ENCODE results near the gene SULT1A2. TPM values are rescaled to one million over a fixed set of nuclear protein-coding genes. Genes with fewer than 3 reads are reported as not detected.
"Not testable (repeated sequence)": the region's sequence is repeated elsewhere in the genome, so short reads cannot be mapped to it uniquely, and the experiment has no call there.

The SULT1A2 gene
- total RNA-seq, 1 donor from 2014 or later: 1.1 TPM

- TF ChIP-seq CTCF (IDR thresholded peaks at IDR 0.05; ENCODE audit: borderline replicate concordance): no peak
- peaks cover 17% of the 10 kb centered on the region for H3K4me1 ChIP-seq
- intact Hi-C loops (cut with micrococcal nuclease): no loop called here
- no peak overlapping the region for H3K4me3 ChIP-seq
- H3K36me3 ChIP-seq: no peaks in the 10 kb centered on the region
- H3K9me3 ChIP-seq (replicated peaks): no peaks in the 10 kb centered on the region
- no peak overlapping the region for H3K27ac ChIP-seq (replicated peaks)
- peaks cover 3% of the 10 kb centered on the region for H3K27me3 ChIP-seq (ENCODE audit: low read depth)
- no peak for DNase-seq
These were observed 927 bp upstream of the SULT1A2 start for GRCh38 chr16:28597692-28598261.

GRCh38 chr16:28596115-28596630 is 677 bp downstream of the SULT1A2 start:
- peak overlapping the region; percentile 44 for H3K4me3 ChIP-seq
- H3K4me1 ChIP-seq: peaks cover 17% of the 10 kb centered on the region
- DNase-seq: no peak
- H3K27me3 ChIP-seq (ENCODE audit: low read depth): no peaks in the 10 kb centered on the region
- H3K27ac ChIP-seq (replicated peaks): no peak overlapping the region
- peaks cover 6% of the 10 kb centered on the region for H3K36me3 ChIP-seq
- TF ChIP-seq CTCF (IDR thresholded peaks at IDR 0.05; ENCODE audit: borderline replicate concordance): no peak
- intact Hi-C loops (cut with micrococcal nuclease): no loop called here
- no peaks in the 10 kb centered on the region for H3K9me3 ChIP-seq (replicated peaks)

GRCh38 chr16:28595451-28595850 is 1.4 kb downstream of the SULT1A2 start:
- H3K27ac ChIP-seq (replicated peaks); H3K4me3 ChIP-seq; intact Hi-C loops (cut with micrococcal nuclease); H3K9me3 ChIP-seq (replicated peaks); H3K27me3 ChIP-seq (ENCODE audit: low read depth); DNase-seq: not testable (repeated sequence)
- peaks cover 13% of the 10 kb centered on the region for H3K36me3 ChIP-seq
- H3K4me1 ChIP-seq: peaks cover 17% of the 10 kb centered on the region

- Histone ChIP-seq H3K27me3 (ENCODE audit: low read depth) (no peaks in the 10 kb centered on the region), H3K4me1 (peaks cover 17% of the 10 kb centered on the region), H3K27ac (replicated peaks) (no peak overlapping the region), H3K4me3 (no peak overlapping the region), H3K36me3 (peaks cover 37% of the 10 kb centered on the region), H3K9me3 (replicated peaks) (no peaks in the 10 kb centered on the region)
- intact Hi-C loops (cut with micrococcal nuclease): no loop called here
- no peak for TF ChIP-seq CTCF (IDR thresholded peaks at IDR 0.05; ENCODE audit: borderline replicate concordance)
- no peak for DNase-seq
These were observed 3.8 kb downstream of the SULT1A2 start for GRCh38 chr16:28592979-28593553.

- no peak for DNase-seq
- H3K9me3 ChIP-seq (replicated peaks): no peaks in the 10 kb centered on the region
- H3K4me1 ChIP-seq: peaks cover 15% of the 10 kb centered on the region
- no peak overlapping the region for H3K4me3 ChIP-seq
- intact Hi-C loops (cut with micrococcal nuclease): no loop called here
- no peak overlapping the region for H3K27ac ChIP-seq (replicated peaks)
- peaks cover 42% of the 10 kb centered on the region for H3K36me3 ChIP-seq
- H3K27me3 ChIP-seq (ENCODE audit: low read depth): no peaks in the 10 kb centered on the region
- no peak for TF ChIP-seq CTCF (IDR thresholded peaks at IDR 0.05; ENCODE audit: borderline replicate concordance)
These were observed 4.3 kb downstream of the SULT1A2 start for GRCh38 chr16:28592511-28592910.

- H3K9me3 ChIP-seq (replicated peaks): no peaks in the 10 kb centered on the region
- H3K27me3 ChIP-seq (ENCODE audit: low read depth): no peaks in the 10 kb centered on the region
- H3K4me1 ChIP-seq: peaks cover 4% of the 10 kb centered on the region
- DNase-seq: no peak
- TF ChIP-seq CTCF (IDR thresholded peaks at IDR 0.05; ENCODE audit: borderline replicate concordance): no peak
- intact Hi-C loops (cut with micrococcal nuclease): no loop called here
- H3K27ac ChIP-seq (replicated peaks): no peak overlapping the region
- no peak overlapping the region for H3K4me3 ChIP-seq
- H3K36me3 ChIP-seq: peaks cover 54% of the 10 kb centered on the region
These were observed 5.5 kb downstream of the SULT1A2 start for GRCh38 chr16:28591355-28591754.

Measured in left ventricle myocardium inferior (tissue), 1 donor.